Heart left ventricle (tissue), 16 donors: Measurements from ENCODE around the gene CDKN1C. TPM values are rescaled to one million over a fixed set of nuclear protein-coding genes. Genes with fewer than 3 reads are reported as not detected.
A peak's percentile ranks its signal among the peaks of the same experiment; 100 is the strongest.

Source experiments
- ATAC-seq, 4 donors: fragments of 200-7000 bp; cut with Tn5 transposase; one replicate each; pipeline ENCODE4 v1.9.1; 2020 to 2022; ENCODE audit warnings: moderate library complexity in 4 of 4, mild to moderate bottlenecking in 3 of 4, moderate number of reproducible peaks in 1 of 4
- DNase-seq, 5 donors: peaks; one replicate each; pipeline ENCODE4 v3.0.0-alpha.2; 2020
- H3K27ac ChIP-seq, 12 donors: fragments of 200-600 bp; sonication (generic) in 4 of 12; one replicate each; pipeline versions ENCODE4 v1.5.0 to v1.8.0; 2016 to 2022; ENCODE audit warnings: mild to moderate bottlenecking in 2 of 12
- H3K27me3 ChIP-seq, 9 donors: fragments of 200-600 bp; sonication (generic) in 2 of 9; one replicate each; pipeline versions ENCODE4 v1.5.1 to v1.8.0; 2016 to 2022; ENCODE audit warnings: mild to moderate bottlenecking in 3 of 9
- H3K36me3 ChIP-seq, 9 donors: fragments of 200-600 bp; sonication (generic) in 2 of 9; one replicate each; pipeline versions ENCODE4 v1.5.0 to v1.8.0; 2018 to 2022; ENCODE audit warnings: mild to moderate bottlenecking in 2 of 9
- H3K4me1 ChIP-seq, 12 donors: fragments of 200-600 bp; sonication (generic) in 4 of 12; one replicate each; pipeline versions ENCODE4 v1.5.0 to v1.8.0; 2016 to 2022; ENCODE audit warnings: mild to moderate bottlenecking in 3 of 12
- H3K4me3 ChIP-seq, 12 donors: fragments of 200-600 bp; sonication (generic) in 4 of 12; one replicate each; pipeline versions ENCODE4 v1.5.0 to v1.8.0; 2017 to 2022; ENCODE audit warnings: mild to moderate bottlenecking in 9 of 12, moderate library complexity in 4 of 12
- H3K9me3 ChIP-seq, 12 donors: fragments of 200-600 bp; sonication (generic) in 4 of 12; one replicate each; pipeline versions ENCODE4 v1.5.0 to v1.8.0; 2016 to 2022; ENCODE audit warnings: mild to moderate bottlenecking in 1 of 12
- POLR2A ChIP-seq, 2 donors: fragments of 450-650 bp; IDR thresholded peaks; one replicate each; pipeline ENCODE4 v1.6.1; 2017; ENCODE audit warnings: antibody characterized with exemption in 2 of 2, mild to moderate bottlenecking in 2 of 2, moderate library complexity in 2 of 2
- WGBS, 4 donors: extraction: QIAGEN DNeasy Blood & Tissue Kit in 2 of 4; methylation state at CpG; one replicate each; pipeline versions ENCODE4 v1.1.5 to v1.1.7; 2013 to 2018; 5-methylcytosine and 5-hydroxymethylcytosine counted together
- intact Hi-C, 10 donors: fragments of 100-400 bp; cut with DNase I; formaldehyde crosslinking; loops; one replicate each; pipeline versions ENCODE4 v1.11.1 to v1.14.2; 2022
- polyA plus RNA-seq, 2 donors: library from polyadenylated mRNA; stranded (reverse); fragments of 200-250 nt; gene quantifications; one replicate each; pipeline ENCODE4 v1.2.3, GENCODE V29; 2013
- total RNA-seq, 9 donors: library from RNA; depleted of rRNA in 2 of 9; stranded (reverse); fragments of >200 nt in 2 of 9; fragmentation: NEBNext Ultra II Directional in 3 of 9; extraction: Animal tissue kit (Norgen Biotek cat#: 25700) in 3 of 9; gene quantifications; one replicate each; pipeline versions ENCODE4 v1.1.0 to v1.2.4, GENCODE V29; 2016 to 2023
- TF ChIP-seq, protein P1 (sequence below), 12 donors: fragments of 200-600 bp; sonication (generic) in 4 of 12; IDR thresholded peaks; one replicate each; pipeline versions ENCODE4 v1.5.0 to v1.8.0; 2018 to 2022; ENCODE audit warnings: antibody characterized with exemption in 12 of 12, mild to moderate bottlenecking in 5 of 12
- donor health status: ischemic (EF 13 %, LVEDD 7.1; RV severe dilation, severe dysfunction).
- donor health status: healthy with polysubstance abuse.
- donor health status: DM: no; HTN: yes; CAD: no.
- donor health status: DM: no; HTN: no; CAD: no.
- donor health status: ischemic (EF 25% LVEDD 6.9; RV normal size, moderate dysfunction).
- donor health status: ischemic (EF 25% LVEDD 5.7; RV mildly dilated, moderate dysfunction).
- donor health status: healthy.
- donor health status: DM: yes; HTN: yes; CAD: no.
- donor health status: ischemic (EF 35%, LVEDD 5.7; RV mildly dilated, moderate dysfunction).
- donor health status: nonischemic (EF 11% LVEDD 7.7; RV severe dilation, severe dysfunction).
- donor health status: DM: yes; HTN: yes; CAD: no.
- donor health status: PGD.
- donor health status: ischemic (EF 29% LVEDD 5.4; RV normal size, mild dysfunction).
- donor health status: nonischemic (EF 23%, LVEDD 6.1; RV moderate dilation, normal function).

Gene CDKN1C
- total and polyA plus RNA-seq, 11 donors, result 18.8 to 42.5 (median 33.4) TPM

DNA sequence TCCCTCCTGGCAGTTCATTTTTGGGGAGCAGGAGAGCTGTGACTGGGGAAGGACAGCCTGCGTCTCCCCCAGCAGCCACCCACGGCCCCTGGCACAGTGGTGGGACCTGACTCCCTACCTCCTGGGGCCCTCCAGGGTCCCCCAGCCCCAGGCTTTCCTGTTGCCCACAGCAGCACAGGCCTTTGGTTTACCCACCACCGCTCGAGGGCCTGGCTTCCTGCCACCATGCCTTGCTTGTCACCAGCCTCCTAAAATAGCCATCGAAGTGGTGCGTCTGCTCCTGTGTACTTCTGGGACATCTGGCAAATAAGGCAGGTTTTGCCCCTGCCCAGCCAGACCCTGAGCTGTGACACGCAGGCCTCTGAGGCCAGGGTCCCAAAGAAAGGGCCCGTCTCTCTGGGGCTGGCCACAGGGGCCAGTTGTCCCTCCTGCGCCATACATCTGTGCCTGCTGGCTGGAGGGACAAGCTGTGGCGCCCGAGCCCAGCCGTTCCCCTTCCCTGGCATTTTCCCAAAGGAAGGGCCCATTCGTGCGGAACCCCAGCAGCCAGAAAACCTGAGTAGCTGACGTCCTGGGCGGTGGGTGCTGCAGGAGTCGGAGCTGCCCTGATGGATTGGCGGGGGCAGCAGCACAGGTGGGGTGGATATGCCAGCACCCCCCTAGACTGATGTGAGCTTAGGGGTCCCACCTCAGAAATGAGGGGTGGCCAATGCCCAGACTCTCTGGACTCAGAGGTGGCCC, 29.1 kb upstream of the CDKN1C start:
- H3K9me3 ChIP-seq, result no peaks in the 10 kb centered on the region
- DNase-seq, result peak; percentile 80 to 90 (median 86)
- H3K27me3 ChIP-seq, result peaks cover 0 to 3% (median 0%) of the 10 kb centered on the region in 9 donors
- intact Hi-C loops, result no loop called here
- ATAC-seq, result peak; percentile 56 to 85 (median 68)
- H3K27ac ChIP-seq, result peak overlapping the region; percentile 43 to 81 (median 72)
- H3K4me3 ChIP-seq, result peak overlapping the region in 5 of 12 donors; percentile 2 to 29 (median 27)
- H3K36me3 ChIP-seq, result no peaks in the 10 kb centered on the region
- 41 to 71% (median 47%) methylated on average over 7 to 18 of the region's 18 CpGs for WGBS, 4 donors
- H3K4me1 ChIP-seq, result peaks cover 0 to 47% (median 9%) of the 10 kb centered on the region in 12 donors
- no peak for TF ChIP-seq POLR2A (IDR thresholded peaks at IDR 0.05)
- TF ChIP-seq, protein P1, sequence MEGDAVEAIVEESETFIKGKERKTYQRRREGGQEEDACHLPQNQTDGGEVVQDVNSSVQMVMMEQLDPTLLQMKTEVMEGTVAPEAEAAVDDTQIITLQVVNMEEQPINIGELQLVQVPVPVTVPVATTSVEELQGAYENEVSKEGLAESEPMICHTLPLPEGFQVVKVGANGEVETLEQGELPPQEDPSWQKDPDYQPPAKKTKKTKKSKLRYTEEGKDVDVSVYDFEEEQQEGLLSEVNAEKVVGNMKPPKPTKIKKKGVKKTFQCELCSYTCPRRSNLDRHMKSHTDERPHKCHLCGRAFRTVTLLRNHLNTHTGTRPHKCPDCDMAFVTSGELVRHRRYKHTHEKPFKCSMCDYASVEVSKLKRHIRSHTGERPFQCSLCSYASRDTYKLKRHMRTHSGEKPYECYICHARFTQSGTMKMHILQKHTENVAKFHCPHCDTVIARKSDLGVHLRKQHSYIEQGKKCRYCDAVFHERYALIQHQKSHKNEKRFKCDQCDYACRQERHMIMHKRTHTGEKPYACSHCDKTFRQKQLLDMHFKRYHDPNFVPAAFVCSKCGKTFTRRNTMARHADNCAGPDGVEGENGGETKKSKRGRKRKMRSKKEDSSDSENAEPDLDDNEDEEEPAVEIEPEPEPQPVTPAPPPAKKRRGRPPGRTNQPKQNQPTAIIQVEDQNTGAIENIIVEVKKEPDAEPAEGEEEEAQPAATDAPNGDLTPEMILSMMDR (IDR thresholded peaks at IDR 0.05), result no peak

DNA sequence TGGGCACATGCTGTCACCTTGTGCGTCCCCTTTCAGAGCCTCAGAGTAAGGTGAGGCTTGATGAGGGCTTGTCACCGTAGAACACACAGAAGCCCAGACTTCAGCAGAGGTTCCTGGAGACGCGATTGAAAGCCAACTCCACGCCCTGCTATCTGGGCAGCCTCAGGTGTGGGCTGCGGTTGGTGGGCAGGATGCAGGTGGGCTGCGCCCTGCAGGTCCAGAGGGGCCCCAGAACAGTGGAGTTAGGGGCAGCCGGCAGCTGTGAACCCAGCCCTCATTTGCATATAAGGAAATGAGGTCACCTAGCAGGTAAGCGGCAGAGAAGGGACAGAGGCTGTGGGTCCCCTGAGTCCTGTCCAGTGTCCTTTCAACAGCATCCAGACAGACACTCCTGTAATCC, 28.2 kb upstream of the CDKN1C start:
- DNase-seq (no peak), ATAC-seq (peak in 1 of 4 donors; percentile 1)
- Histone ChIP-seq H3K27ac (peak overlapping the region in 6 of 12 donors; percentile 54 to 81 (median 72)), H3K4me1 (peaks cover 0 to 53% (median 12%) of the 10 kb centered on the region in 12 donors), H3K27me3 (peaks cover 0 to 11% (median 0%) of the 10 kb centered on the region in 9 donors), H3K4me3 (no peak overlapping the region), H3K36me3 (no peaks in the 10 kb centered on the region), H3K9me3 (no peaks in the 10 kb centered on the region)
- 58 to 73% (median 64%) methylated on average over 8 to 9 of the region's 9 CpGs for WGBS, 4 donors
- intact Hi-C loops, result no loop called here
- no peak for TF ChIP-seq POLR2A (IDR thresholded peaks at IDR 0.05)

DNA sequence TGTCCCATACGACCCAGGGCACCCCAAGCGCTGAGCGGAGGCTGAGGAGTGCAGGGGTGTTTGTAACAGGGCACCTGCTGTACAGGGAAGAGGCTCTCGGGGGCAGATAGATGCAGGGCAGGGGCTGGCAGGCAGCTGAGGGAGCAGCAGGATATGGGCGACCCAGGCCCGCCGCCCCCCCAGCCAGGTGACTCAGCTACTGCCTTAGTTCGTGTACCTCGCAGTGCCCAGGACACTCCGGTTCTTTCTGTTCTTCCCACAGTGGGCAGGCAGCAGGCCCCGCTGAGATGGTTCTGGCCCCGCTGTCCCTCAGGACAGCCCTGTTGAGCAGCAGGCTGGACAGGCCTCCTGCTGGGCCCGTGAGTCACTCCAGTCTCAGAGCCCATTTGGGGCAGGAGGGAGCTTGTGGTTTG, 27.4 kb upstream of the CDKN1C start:
- Histone ChIP-seq H3K27ac (no peak overlapping the region), H3K27me3 (peaks cover 0 to 12% (median 0%) of the 10 kb centered on the region in 9 donors), H3K4me3 (no peak overlapping the region), H3K36me3 (no peaks in the 10 kb centered on the region), H3K4me1 (peaks cover 0 to 53% (median 12%) of the 10 kb centered on the region in 12 donors), H3K9me3 (no peaks in the 10 kb centered on the region)
- TF ChIP-seq, protein P1 (IDR thresholded peaks at IDR 0.05), result no peak
- no peak for TF ChIP-seq POLR2A (IDR thresholded peaks at IDR 0.05)
- ATAC-seq (no peak), DNase-seq (no peak)
- WGBS, 4 donors, result 82 to 83% (median 83%) methylated on average over 5 to 13 of the region's 13 CpGs
- intact Hi-C loops, result no loop called here

DNA sequence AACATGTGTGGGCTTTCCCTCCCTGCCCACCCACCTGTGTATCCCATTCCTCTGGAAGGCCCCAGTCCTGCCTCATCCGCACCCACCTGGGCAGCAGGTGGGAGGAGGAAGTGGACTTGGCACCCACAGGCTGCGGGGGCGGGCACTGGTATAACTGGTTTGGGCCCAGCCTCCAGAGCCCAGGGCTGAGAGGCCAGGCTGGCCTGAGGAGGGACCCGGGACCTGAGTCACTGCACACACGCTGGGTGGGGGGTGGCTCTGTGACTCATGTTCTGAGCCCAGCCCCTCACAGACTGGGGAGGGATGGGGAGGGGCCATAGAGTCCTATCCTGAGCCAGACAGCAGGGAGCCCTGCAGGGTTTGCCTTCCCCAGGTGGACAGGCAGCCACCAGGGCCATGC, 26.9 kb upstream of the CDKN1C start:
- DNase-seq (no peak), ATAC-seq (peak in 2 of 4 donors; percentile 0 to 30)
- no peak for TF ChIP-seq POLR2A (IDR thresholded peaks at IDR 0.05)
- TF ChIP-seq, protein P1 (IDR thresholded peaks at IDR 0.05), result no peak
- 78 to 83% (median 79%) methylated on average over 4 to 5 of the region's 5 CpGs for WGBS, 4 donors
- intact Hi-C loops, result no loop called here
- Histone ChIP-seq H3K4me3 (no peak overlapping the region), H3K9me3 (no peaks in the 10 kb centered on the region), H3K4me1 (peaks cover 0 to 53% (median 12%) of the 10 kb centered on the region in 12 donors), H3K27ac (no peak overlapping the region), H3K36me3 (no peaks in the 10 kb centered on the region), H3K27me3 (peaks cover 0 to 12% (median 0%) of the 10 kb centered on the region in 9 donors)
